Upper lobe of right lung (tissue), 1 donor: ENCODE data around the gene SPATS2. TPM values are rescaled to one million over a fixed set of nuclear protein-coding genes. Genes with fewer than 3 reads are reported as not detected.

Source experiments
- ATAC-seq: fragments of 200-7000 bp; cut with Tn5 transposase; one replicate; pipeline ENCODE4 v1.9.1; 2020; ENCODE audit warnings: mild to moderate bottlenecking, moderate library complexity
- DNase-seq: peaks from one replicate; pipeline ENCODE4 v3.0.0-alpha.2; 2020
- H3K27ac ChIP-seq: fragments of 200-600 bp; one replicate; pipeline ENCODE4 v1.8.0; 2022
- H3K27me3 ChIP-seq: fragments of 200-600 bp; one replicate; pipeline ENCODE4 v1.8.0; 2022; ENCODE audit warnings: mild to moderate bottlenecking
- H3K36me3 ChIP-seq: fragments of 200-600 bp; one replicate; pipeline ENCODE4 v1.8.0; 2022
- H3K4me1 ChIP-seq: fragments of 200-600 bp; one replicate; pipeline ENCODE4 v1.8.0; 2022
- H3K4me3 ChIP-seq: fragments of 200-600 bp; one replicate; pipeline ENCODE4 v1.8.0; 2022; ENCODE audit warnings: mild to moderate bottlenecking
- H3K9me3 ChIP-seq: fragments of 200-600 bp; one replicate; pipeline ENCODE4 v1.8.0; 2022
- intact Hi-C: fragments of 100-400 bp; cut with DNase I; formaldehyde crosslinking; loops from one replicate; pipeline ENCODE4 v1.11.0; 2022
- total RNA-seq: library from RNA; stranded (reverse); fragmentation: NEBNext Ultra II Directional; extraction: Animal tissue kit (Norgen Biotek cat#: 25700); gene quantifications from one replicate; pipeline ENCODE4 v1.2.1, GENCODE V29; 2021
- TF ChIP-seq, protein P1 (sequence below): fragments of 200-600 bp; IDR thresholded peaks from one replicate; pipeline ENCODE4 v1.8.0; 2022; ENCODE audit warnings: antibody characterized with exemption
- donor health status: DM: no; HTN: yes; CAD: no; lungs with severe emphysema.

SPATS2 gene
- total RNA-seq, 1 donor from 2014 or later, result 12.6 TPM

DNA sequence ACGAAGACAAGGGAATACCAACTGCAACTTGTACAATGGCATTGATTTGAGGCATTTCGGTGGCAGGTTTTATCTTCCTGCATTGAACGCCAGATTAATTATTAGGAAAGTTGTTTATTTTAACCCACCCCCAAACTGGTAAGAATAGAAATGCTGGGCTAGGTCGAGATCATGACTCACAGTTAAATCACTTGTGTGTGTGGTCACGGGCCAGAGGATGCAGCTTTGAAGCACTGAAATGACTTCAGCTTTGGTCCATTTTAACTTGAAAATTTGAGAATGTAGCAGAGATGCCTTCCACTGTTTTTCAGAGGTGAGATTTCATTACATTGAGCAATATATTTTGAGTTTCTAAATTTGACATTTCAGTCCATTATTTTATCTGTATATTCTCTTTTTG, 148.0 kb downstream of the SPATS2 start:
- H3K36me3 ChIP-seq, result no peaks in the 10 kb centered on the region

DNA sequence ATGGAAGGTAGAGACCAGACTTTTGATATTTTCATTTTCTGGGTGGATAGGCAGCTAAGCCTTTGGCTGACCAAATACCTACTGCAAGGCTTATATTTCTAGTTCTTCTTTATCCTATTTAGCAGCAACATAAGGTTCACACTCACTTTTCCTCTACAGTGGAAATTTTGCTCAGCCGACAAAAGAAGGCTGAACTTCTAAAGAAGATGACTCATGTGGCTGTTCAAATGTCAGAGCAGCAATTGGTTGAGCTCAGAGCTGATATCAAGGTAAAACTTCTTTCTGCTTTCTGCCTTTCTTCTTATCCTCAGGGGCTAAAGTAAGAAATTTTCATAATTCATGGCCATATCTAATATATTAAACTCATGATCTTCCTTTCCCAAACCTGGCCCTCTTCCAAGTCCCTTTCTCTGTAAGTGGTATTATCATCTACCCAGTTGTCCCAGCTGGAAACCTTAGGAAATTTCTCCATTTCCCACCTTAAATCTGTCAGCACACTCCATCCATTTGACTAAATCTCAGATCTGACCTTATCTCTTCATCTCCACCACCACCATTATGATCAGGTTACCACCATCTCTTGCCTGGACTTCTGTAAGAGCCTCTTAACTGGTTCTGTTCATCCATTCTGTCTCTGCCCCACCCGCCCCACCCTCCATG, 151.8 kb downstream of the SPATS2 start:
- DNase-seq (no peak), ATAC-seq (no peak)
- no peak overlapping the region for H3K4me3 ChIP-seq
- no peaks in the 10 kb centered on the region for H3K27me3 ChIP-seq
- no peaks in the 10 kb centered on the region for H3K4me1 ChIP-seq
- no peak overlapping the region for H3K27ac ChIP-seq
- no peaks in the 10 kb centered on the region for H3K9me3 ChIP-seq
- peaks cover 9% of the 10 kb centered on the region for H3K36me3 ChIP-seq
- intact Hi-C loops, result loop anchor here (5.0 kb wide), 1 partner anchor 162 kb away; no protein-coding TSS in a partner anchor
- TF ChIP-seq, protein P1, sequence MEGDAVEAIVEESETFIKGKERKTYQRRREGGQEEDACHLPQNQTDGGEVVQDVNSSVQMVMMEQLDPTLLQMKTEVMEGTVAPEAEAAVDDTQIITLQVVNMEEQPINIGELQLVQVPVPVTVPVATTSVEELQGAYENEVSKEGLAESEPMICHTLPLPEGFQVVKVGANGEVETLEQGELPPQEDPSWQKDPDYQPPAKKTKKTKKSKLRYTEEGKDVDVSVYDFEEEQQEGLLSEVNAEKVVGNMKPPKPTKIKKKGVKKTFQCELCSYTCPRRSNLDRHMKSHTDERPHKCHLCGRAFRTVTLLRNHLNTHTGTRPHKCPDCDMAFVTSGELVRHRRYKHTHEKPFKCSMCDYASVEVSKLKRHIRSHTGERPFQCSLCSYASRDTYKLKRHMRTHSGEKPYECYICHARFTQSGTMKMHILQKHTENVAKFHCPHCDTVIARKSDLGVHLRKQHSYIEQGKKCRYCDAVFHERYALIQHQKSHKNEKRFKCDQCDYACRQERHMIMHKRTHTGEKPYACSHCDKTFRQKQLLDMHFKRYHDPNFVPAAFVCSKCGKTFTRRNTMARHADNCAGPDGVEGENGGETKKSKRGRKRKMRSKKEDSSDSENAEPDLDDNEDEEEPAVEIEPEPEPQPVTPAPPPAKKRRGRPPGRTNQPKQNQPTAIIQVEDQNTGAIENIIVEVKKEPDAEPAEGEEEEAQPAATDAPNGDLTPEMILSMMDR, result no peak

More for the DNA sequence above, 148.0 kb downstream of the SPATS2 start:
- Histone ChIP-seq H3K27me3 (no peaks in the 10 kb centered on the region), H3K9me3 (no peaks in the 10 kb centered on the region), H3K4me1 (no peaks in the 10 kb centered on the region), H3K27ac (no peak overlapping the region), H3K4me3 (no peak overlapping the region)
- no peak for ATAC-seq
- no peak for DNase-seq
- TF ChIP-seq, protein P1, result no peak
- intact Hi-C loops, result loop anchor here (5.0 kb wide), 1 partner anchor 158 kb away; no protein-coding TSS in a partner anchor

- intact Hi-C loops, result loop anchor here (5.0 kb wide), 1 partner anchor 162 kb away; no protein-coding TSS in a partner anchor
- Histone ChIP-seq H3K27me3 (no peaks in the 10 kb centered on the region), H3K4me3 (no peak overlapping the region), H3K27ac (no peak overlapping the region), H3K36me3 (peaks cover 10% of the 10 kb centered on the region), H3K9me3 (no peaks in the 10 kb centered on the region), H3K4me1 (no peaks in the 10 kb centered on the region)
- ATAC-seq (no peak), DNase-seq (no peak)
- TF ChIP-seq, protein P1, result no peak
Measured at GRCh38 chr12:49519574-49519936, 152.3 kb downstream of the SPATS2 start.

GRCh38 chr12:49521389-49521788, 154.1 kb downstream of the SPATS2 start:
- TF ChIP-seq, protein P1, result no peak
- H3K27me3 ChIP-seq, result no peaks in the 10 kb centered on the region
- ATAC-seq (no peak), DNase-seq (no peak)
- peaks cover 28% of the 10 kb centered on the region for H3K36me3 ChIP-seq
- no peaks in the 10 kb centered on the region for H3K9me3 ChIP-seq
- intact Hi-C loops, result no loop called here
- no peak overlapping the region for H3K4me3 ChIP-seq
- no peaks in the 10 kb centered on the region for H3K4me1 ChIP-seq
- no peak overlapping the region for H3K27ac ChIP-seq

GRCh38 chr12:49524660-49525324, 157.5 kb downstream of the SPATS2 start:
- no peak overlapping the region for H3K4me3 ChIP-seq
- no peaks in the 10 kb centered on the region for H3K27me3 ChIP-seq
- intact Hi-C loops, result no loop called here
- H3K9me3 ChIP-seq, result no peaks in the 10 kb centered on the region
- peaks cover 31% of the 10 kb centered on the region for H3K36me3 ChIP-seq
- H3K4me1 ChIP-seq, result no peaks in the 10 kb centered on the region
- ATAC-seq, result no peak
- no peak overlapping the region for H3K27ac ChIP-seq
- no peak for DNase-seq
- TF ChIP-seq, protein P1, result no peak
